ENCODE measurements around the gene PDE1C.

DNA sequence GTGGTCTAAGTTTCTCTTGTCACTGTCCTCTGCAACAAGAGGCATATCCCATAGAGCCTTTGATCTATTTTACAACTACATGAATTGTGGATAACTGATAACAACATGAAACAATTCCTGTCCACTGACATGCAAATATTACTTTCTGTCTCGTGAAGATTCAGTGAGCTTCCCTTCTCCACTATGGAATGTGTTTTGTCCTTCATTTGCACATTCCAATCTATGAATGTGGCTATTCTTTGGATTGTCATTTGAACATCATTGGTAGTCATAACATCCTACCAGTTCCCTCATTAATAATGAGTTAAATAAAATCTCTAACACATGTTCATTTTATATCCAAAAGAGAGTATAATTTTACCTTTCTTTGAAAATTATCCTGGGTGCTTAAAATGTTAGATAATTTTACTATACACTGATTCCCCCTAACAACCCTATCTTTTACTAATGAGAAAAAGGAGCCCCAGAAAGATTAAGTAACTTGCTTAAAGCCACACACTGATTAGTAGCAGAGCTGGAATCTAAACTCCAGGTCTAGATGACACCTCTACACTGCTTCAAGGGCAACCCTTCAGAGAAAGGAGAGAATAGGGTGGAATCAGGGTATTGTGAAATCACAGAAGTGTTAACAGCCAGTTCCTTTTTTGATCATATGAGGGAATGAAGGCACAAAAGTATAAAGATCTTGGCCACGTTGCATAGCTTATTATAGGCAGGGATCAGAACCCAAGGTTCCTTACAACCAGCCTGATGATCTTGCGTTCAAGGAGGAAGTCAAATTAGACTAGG, 39.1 kb downstream of the PDE1C start:
- TF ChIP-seq, protein P1, sequence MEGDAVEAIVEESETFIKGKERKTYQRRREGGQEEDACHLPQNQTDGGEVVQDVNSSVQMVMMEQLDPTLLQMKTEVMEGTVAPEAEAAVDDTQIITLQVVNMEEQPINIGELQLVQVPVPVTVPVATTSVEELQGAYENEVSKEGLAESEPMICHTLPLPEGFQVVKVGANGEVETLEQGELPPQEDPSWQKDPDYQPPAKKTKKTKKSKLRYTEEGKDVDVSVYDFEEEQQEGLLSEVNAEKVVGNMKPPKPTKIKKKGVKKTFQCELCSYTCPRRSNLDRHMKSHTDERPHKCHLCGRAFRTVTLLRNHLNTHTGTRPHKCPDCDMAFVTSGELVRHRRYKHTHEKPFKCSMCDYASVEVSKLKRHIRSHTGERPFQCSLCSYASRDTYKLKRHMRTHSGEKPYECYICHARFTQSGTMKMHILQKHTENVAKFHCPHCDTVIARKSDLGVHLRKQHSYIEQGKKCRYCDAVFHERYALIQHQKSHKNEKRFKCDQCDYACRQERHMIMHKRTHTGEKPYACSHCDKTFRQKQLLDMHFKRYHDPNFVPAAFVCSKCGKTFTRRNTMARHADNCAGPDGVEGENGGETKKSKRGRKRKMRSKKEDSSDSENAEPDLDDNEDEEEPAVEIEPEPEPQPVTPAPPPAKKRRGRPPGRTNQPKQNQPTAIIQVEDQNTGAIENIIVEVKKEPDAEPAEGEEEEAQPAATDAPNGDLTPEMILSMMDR (IDR thresholded peaks at IDR 0.05), result no peak
- no peak for TF ChIP-seq POLR2A (IDR thresholded peaks at IDR 0.05)
